Hepatocyte (in vitro differentiated cells): ENCODE data around the gene NUP62. TPM values are rescaled to one million over a fixed set of nuclear protein-coding genes. Genes with fewer than 3 reads are reported as not detected.

Experiments used
- DNase-seq: peaks from one replicate; pipeline ENCODE4 v3.0.0-alpha.2; 2016; ENCODE audit warnings: low spot score
- H2AFZ ChIP-seq: fragments of 200-600 bp; sonication (generic); 2 replicates; pipeline ENCODE4 v1.6.0; 2016; ENCODE audit warnings: antibody characterized with exemption, mild to moderate bottlenecking
- H3K27ac ChIP-seq: fragments of 200-600 bp; sonication (generic); 2 replicates; pipeline ENCODE4 v1.5.1; 2016; ENCODE audit warnings: mild to moderate bottlenecking
- H3K27me3 ChIP-seq: fragments of 200-600 bp; sonication (generic); 2 replicates; pipeline ENCODE4 v1.6.1; 2016
- H3K36me3 ChIP-seq: fragments of 200-600 bp; sonication (generic); replicated peaks from 2 replicates; pipeline ENCODE4 v1.5.1; 2016; ENCODE audit warnings: low read depth; ENCODE audit not compliant: insufficient read depth
- H3K4me1 ChIP-seq: fragments of 200-600 bp; sonication (generic); 2 replicates; pipeline ENCODE4 v1.5.1; 2016; ENCODE audit warnings: mild to moderate bottlenecking, moderate library complexity; ENCODE audit not compliant: insufficient read depth
- H3K4me2 ChIP-seq: fragments of 200-600 bp; sonication (generic); 2 replicates; pipeline ENCODE4 v1.6.0; 2016
- H3K4me3 ChIP-seq: fragments of 200-600 bp; sonication (generic); 2 replicates; pipeline ENCODE4 v1.5.1; 2016; ENCODE audit warnings: mild to moderate bottlenecking
- H3K79me2 ChIP-seq: fragments of 200-600 bp; sonication (generic); 2 replicates; pipeline ENCODE4 v1.6.0; 2017; ENCODE audit warnings: mild to moderate bottlenecking
- H3K9me2 ChIP-seq: fragments of 200-600 bp; sonication (generic); replicated peaks from 2 replicates; pipeline ENCODE4 v1.6.0; 2017; ENCODE audit warnings: mild to moderate bottlenecking; ENCODE audit not compliant: insufficient read depth
- H3K9me3 ChIP-seq: fragments of 200-600 bp; sonication (generic); 2 replicates; pipeline ENCODE4 v1.5.1; 2016; ENCODE audit warnings: low read depth, mild to moderate bottlenecking
- H4K20me1 ChIP-seq: fragments of 200-600 bp; sonication (generic); 2 replicates; pipeline ENCODE4 v1.6.0; 2016; ENCODE audit warnings: mild to moderate bottlenecking; ENCODE audit not compliant: insufficient read depth, poor library complexity, severe bottlenecking
- EZH2 ChIP-seq: fragments of 200-600 bp; sonication (generic); IDR thresholded peaks from 2 replicates; pipeline ENCODE4 v1.6.1; 2016; ENCODE audit warnings: antibody characterized with exemption, mild to moderate bottlenecking, borderline replicate concordance
- EZH2phosphoT487 ChIP-seq: fragments of 200-600 bp; sonication (generic); IDR thresholded peaks from one replicate; pipeline ENCODE4 v1.6.1; 2018; ENCODE audit warnings: antibody characterized with exemption, mild to moderate bottlenecking, low read depth, moderate library complexity; ENCODE audit not compliant: unreplicated experiment, severe bottlenecking
- WGBS: methylation state at CpG from one replicate; pipeline ENCODE4 v1.1.6; 2016; ENCODE audit warnings: low lambda C conversion rate; ENCODE audit errors: missing lambda C conversion rate; 5-methylcytosine and 5-hydroxymethylcytosine counted together
- polyA plus RNA-seq: library from polyadenylated mRNA; unstranded; fragments of >200 nt; fragmentation: Nextera tagmentation; extraction: Ambion mirVana; gene quantifications from 2 replicates; pipeline ENCODE4 v1.2.1, GENCODE V29; 2016
- total RNA-seq: library from RNA; depleted of rRNA; stranded (reverse); fragments of >200 nt; gene quantifications from 2 replicates; pipeline ENCODE4 v1.2.3, GENCODE V29; 2014
- TF ChIP-seq, protein P1 (sequence below): fragments of 200-600 bp; sonication (generic); IDR thresholded peaks from 2 replicates; pipeline ENCODE4 v1.5.1; 2016; ENCODE audit warnings: antibody characterized with exemption, mild to moderate bottlenecking; ENCODE audit not compliant: poor library complexity

NUP62 gene
- total and polyA plus RNA-seq, 2 experiments from 2014 or later = 33.5 to 33.8 TPM

DNA sequence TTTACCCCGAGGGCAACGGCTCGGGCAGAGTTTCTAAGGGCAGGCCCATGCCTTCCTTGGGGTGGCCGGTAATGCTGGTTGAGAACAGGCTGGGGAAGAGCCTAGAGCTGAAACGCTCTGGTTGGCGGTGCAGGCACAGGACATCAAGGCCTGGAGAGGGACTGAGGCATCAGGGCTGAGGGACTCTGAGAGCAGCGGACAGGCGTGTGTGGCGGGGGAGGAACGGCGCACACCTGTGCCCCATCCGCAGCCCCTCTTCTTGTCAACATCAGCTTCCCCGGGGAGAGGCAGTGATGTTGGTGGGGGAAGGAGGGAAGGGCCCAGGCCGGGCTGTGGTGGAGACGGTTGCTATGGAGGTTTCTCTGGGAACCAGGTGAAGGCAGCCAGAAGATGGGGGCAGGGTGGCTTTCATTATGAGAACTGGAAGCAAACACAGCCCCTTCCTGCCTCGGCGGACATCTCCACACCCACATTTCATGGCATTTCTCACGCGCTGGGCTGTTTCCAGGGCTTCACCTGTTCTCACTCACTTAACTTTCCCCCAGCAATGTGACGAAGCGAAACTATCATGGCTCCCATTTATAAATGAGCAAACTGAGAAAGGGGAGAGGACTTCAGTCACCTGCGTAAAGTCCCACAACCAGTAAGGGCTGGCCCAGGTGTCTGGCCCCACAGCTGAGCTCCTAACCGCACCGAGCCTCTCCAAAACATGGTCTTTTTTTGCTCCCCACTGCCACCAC is 8.5 kb downstream of the NUP62 start:
- H3K9me3 ChIP-seq = no peaks in the 10 kb centered on the region
- DNase-seq = no peak
- no peaks in the 10 kb centered on the region for H3K27me3 ChIP-seq
- no peak overlapping the region for H3K4me2 ChIP-seq
- H4K20me1 ChIP-seq = peaks cover 5% of the 10 kb centered on the region
- no peaks in the 10 kb centered on the region for H3K4me1 ChIP-seq
- H3K36me3 ChIP-seq = no peaks in the 10 kb centered on the region
- peaks cover 88% of the 10 kb centered on the region for H3K79me2 ChIP-seq
- TF ChIP-seq, protein P1, sequence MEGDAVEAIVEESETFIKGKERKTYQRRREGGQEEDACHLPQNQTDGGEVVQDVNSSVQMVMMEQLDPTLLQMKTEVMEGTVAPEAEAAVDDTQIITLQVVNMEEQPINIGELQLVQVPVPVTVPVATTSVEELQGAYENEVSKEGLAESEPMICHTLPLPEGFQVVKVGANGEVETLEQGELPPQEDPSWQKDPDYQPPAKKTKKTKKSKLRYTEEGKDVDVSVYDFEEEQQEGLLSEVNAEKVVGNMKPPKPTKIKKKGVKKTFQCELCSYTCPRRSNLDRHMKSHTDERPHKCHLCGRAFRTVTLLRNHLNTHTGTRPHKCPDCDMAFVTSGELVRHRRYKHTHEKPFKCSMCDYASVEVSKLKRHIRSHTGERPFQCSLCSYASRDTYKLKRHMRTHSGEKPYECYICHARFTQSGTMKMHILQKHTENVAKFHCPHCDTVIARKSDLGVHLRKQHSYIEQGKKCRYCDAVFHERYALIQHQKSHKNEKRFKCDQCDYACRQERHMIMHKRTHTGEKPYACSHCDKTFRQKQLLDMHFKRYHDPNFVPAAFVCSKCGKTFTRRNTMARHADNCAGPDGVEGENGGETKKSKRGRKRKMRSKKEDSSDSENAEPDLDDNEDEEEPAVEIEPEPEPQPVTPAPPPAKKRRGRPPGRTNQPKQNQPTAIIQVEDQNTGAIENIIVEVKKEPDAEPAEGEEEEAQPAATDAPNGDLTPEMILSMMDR = no peak
- TF ChIP-seq EZH2phosphoT487 = no peak
- TF ChIP-seq EZH2 = no peak
- 94% methylated on average over 16 of the region's 24 CpGs for WGBS
- H3K4me3 ChIP-seq = no peak overlapping the region
- no peak overlapping the region for H3K27ac ChIP-seq
- H2AFZ ChIP-seq = no peak overlapping the region
- no peaks in the 10 kb centered on the region for H3K9me2 ChIP-seq

DNA sequence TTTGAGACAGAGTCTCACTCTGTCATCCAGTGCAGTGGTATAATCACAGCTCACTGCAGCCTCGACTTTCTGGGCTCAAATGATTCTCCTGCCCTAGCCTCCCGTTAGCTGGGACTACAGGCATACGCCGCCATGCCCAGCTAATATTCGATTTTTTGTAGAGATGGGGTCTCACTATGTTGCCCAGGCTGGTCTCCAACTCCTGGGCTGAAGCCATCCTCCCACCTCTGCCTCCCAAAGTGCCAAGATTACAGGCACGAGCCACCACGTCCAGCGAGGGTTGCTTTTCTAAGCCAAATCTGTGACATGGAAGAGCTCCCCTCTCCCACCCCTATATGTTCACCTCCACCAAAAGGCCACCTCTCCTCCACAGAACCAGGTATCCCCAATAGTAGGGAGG is 11.2 kb downstream of the NUP62 start:
- DNase-seq = no peak
- Histone ChIP-seq H3K4me3 (no peak overlapping the region), H3K9me3 (no peaks in the 10 kb centered on the region), H3K27me3 (no peaks in the 10 kb centered on the region), H4K20me1 (peaks cover 5% of the 10 kb centered on the region), H3K79me2 (peaks cover 66% of the 10 kb centered on the region), H3K4me2 (no peak overlapping the region), H3K4me1 (peaks cover 5% of the 10 kb centered on the region), H3K36me3 (no peaks in the 10 kb centered on the region), H3K9me2 (no peaks in the 10 kb centered on the region), H2AFZ (no peak overlapping the region), H3K27ac (no peak overlapping the region)
- TF ChIP-seq, protein P1 = no peak
- TF ChIP-seq EZH2 = no peak
- TF ChIP-seq EZH2phosphoT487 = no peak
- WGBS = 93% methylated on average over 8 of the region's 8 CpGs

DNA sequence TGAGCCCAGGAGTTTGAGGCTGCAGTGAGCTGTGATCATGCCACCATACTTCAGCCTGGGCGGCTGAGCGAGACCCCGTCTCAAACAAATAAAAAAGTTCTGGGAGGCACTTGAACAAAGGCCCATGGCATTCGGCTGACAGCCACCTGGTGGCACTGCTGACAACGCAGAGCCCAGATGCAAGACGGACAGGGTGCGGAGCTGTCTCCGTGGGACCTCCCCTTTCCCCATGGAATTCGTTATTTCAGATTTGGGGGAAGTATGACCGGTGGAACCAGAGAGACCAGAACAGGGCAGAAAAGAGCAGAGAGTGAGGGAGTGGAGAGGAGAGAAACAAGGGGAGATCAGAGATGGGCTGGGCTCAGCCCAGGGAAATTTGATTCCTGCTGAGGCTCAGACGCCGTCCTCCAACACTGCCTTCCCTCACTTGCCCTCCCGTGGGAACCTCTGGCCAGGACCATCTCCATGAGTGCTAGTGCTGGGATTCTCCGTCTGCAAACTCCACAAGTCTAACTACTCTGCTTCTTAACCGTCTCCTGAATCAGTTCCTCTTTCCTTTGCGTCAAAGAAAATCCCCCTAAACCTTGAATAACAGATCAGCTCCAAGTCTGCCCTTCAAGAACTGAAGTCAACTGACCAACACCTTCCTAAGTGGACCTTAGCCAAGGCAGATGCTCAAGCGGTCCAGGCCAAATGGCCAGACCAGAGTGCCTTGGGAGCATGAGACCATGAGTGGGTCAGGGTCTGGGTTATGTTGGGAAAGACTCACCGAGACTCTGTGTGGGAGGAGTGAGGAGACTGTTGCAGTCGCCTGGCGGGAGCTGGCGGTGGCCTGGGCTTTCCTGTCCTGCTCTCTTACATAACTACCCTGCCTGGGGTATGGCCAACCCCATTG is 12.2 kb downstream of the NUP62 start:
- Histone ChIP-seq H3K27me3 (no peaks in the 10 kb centered on the region), H3K4me3 (no peak overlapping the region), H2AFZ (no peak overlapping the region), H3K79me2 (peaks cover 56% of the 10 kb centered on the region), H3K27ac (no peak overlapping the region), H3K9me2 (no peaks in the 10 kb centered on the region), H3K4me1 (peaks cover 10% of the 10 kb centered on the region), H4K20me1 (peaks cover 2% of the 10 kb centered on the region), H3K9me3 (no peaks in the 10 kb centered on the region), H3K36me3 (no peaks in the 10 kb centered on the region), H3K4me2 (no peak overlapping the region)
- 90% methylated on average over 21 of the region's 21 CpGs for WGBS
- no peak for DNase-seq
- TF ChIP-seq, protein P1 = no peak
- TF ChIP-seq EZH2 (no peak), EZH2phosphoT487 (no peak)
